NT2/D1 (cell line): ENCODE measurements around the gene GARIN5B.

Experiments used
- DNase-seq: peaks from one replicate; pipeline ENCODE4 v3.0.0-alpha.2; 2011; ENCODE audit warnings: low read depth, low spot score
- H3K27me3 ChIP-seq: 2 replicates; pipeline ENCODE4 v1.6.0; 2011; ENCODE audit warnings: mild to moderate bottlenecking; ENCODE audit not compliant: insufficient read length, insufficient read depth
- H3K36me3 ChIP-seq: 2 replicates; pipeline ENCODE4 v1.6.1; 2011; ENCODE audit warnings: mild to moderate bottlenecking, low read length, mixed read lengths; ENCODE audit not compliant: insufficient read depth, insufficient read length
- H3K4me1 ChIP-seq: 2 replicates; pipeline ENCODE4 v1.5.1; 2011; ENCODE audit not compliant: insufficient read depth, insufficient read length
- H3K4me3 ChIP-seq: 2 replicates; pipeline ENCODE4 v1.5.1; 2011; ENCODE audit warnings: low read depth; ENCODE audit not compliant: insufficient read length
- H3K9ac ChIP-seq: 2 replicates; pipeline ENCODE4 v1.6.0; 2011; ENCODE audit warnings: low read depth; ENCODE audit not compliant: insufficient read length
- H3K9me3 ChIP-seq: 2 replicates; pipeline ENCODE4 v1.5.1; 2011; ENCODE audit warnings: mild to moderate bottlenecking, low read length; ENCODE audit not compliant: insufficient read depth
- SUZ12 ChIP-seq: IDR thresholded peaks from 2 replicates; pipeline ENCODE4 v1.6.1; 2011; ENCODE audit not compliant: insufficient read length, insufficient read depth; ENCODE audit errors: extremely low read depth
- YY1 ChIP-seq: IDR thresholded peaks from 2 replicates; pipeline ENCODE4 v1.6.1; 2011; ENCODE audit not compliant: insufficient read length, insufficient read depth
- ZNF274 ChIP-seq: IDR thresholded peaks from 2 replicates; pipeline ENCODE4 v1.6.1; 2011; ENCODE audit warnings: mild to moderate bottlenecking, low read depth, low read length

The GARIN5B gene

DNA sequence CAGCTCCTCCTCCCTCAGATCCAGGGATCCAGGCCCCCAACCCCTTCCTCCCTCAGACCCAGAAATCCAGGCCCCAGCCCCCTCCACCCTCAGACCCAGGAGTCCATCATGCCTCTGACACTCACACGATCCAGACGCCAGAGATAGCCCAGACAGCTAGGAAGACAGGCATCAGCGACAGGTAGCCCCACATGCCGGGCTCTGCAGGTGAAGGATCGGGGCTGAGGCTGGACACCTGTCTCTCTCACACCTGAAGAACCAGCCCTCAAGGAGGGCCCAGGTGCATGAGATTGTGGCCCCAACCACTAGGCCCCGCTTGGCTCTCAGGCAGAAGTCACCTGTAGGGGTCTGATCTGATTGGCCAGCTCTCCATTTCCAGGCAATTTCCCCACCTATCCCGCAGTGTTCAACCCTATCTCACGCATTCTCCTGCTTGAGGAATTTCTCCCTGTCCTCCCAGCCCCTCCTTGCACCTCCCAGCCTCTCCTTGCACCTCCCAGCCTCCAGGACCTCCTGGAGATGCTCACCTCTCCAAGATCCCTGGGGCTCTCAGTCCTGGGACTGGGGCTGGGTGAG, 42.1 kb downstream of the GARIN5B start:
- Histone ChIP-seq H3K27me3 (peaks cover 5% of the 10 kb centered on the region), H3K9ac (peak overlapping the region; percentile 26), H3K36me3 (no peaks in the 10 kb centered on the region), H3K9me3 (no peaks in the 10 kb centered on the region), H3K4me3 (no peak overlapping the region), H3K4me1 (peaks cover 4% of the 10 kb centered on the region)
- TF ChIP-seq ZNF274 = no peak
- no peak for TF ChIP-seq SUZ12
- no peak for TF ChIP-seq YY1
- DNase-seq = no peak

DNA sequence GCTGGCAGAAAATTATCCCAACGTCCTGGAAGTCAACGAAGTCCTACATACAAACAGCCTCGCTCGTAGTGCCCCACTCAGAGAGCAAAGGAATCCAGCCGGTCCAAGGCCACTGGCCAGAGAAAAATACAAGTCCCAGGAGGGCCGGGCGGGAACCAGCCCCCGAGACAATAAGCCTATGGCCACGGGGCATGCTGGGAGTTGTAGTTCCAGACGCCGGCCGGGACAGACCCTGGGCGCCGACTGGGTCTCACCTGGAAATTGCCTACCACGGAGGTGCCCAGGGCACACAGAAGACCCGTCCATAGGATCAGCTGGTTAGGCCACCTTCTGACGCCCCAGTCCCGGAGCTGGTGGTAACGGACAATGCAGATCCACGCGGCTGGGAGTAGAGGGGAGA, 43.3 kb downstream of the GARIN5B start:
- H3K4me3 ChIP-seq = no peak overlapping the region
- DNase-seq = no peak
- peaks cover 2% of the 10 kb centered on the region for H3K4me1 ChIP-seq
- TF ChIP-seq YY1 (no peak), ZNF274 (no peak), SUZ12 (no peak)
- peaks cover 5% of the 10 kb centered on the region for H3K27me3 ChIP-seq
- H3K9me3 ChIP-seq = no peaks in the 10 kb centered on the region
- no peaks in the 10 kb centered on the region for H3K36me3 ChIP-seq
- H3K9ac ChIP-seq = peak overlapping the region; percentile 50

DNA sequence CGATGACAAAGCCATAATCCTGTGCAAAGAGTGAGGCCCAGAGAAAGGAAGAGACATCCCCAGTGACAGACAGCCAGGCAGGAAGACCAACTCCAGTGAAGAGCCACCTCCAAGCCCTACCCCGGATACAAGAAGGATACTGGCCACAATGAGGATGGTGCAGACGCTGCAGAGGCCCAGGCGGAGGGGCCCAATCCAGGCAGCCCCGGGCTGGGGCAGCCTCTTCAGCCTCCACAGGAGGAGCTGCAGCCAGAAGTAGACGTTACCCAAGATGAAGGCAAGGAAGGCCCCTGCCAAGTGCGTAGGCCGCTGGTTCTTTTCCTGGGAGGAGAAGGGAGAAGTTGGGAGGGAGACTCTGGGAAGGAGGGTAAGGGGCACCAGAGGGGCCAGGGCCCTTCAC, 46.4 kb downstream of the GARIN5B start:
- no peak for DNase-seq
- peaks cover 8% of the 10 kb centered on the region for H3K4me1 ChIP-seq
- no peaks in the 10 kb centered on the region for H3K9me3 ChIP-seq
- peaks cover 4% of the 10 kb centered on the region for H3K36me3 ChIP-seq
- H3K4me3 ChIP-seq = no peak overlapping the region
- H3K27me3 ChIP-seq = peaks cover 5% of the 10 kb centered on the region
- no peak overlapping the region for H3K9ac ChIP-seq
- no peak for TF ChIP-seq ZNF274

DNA sequence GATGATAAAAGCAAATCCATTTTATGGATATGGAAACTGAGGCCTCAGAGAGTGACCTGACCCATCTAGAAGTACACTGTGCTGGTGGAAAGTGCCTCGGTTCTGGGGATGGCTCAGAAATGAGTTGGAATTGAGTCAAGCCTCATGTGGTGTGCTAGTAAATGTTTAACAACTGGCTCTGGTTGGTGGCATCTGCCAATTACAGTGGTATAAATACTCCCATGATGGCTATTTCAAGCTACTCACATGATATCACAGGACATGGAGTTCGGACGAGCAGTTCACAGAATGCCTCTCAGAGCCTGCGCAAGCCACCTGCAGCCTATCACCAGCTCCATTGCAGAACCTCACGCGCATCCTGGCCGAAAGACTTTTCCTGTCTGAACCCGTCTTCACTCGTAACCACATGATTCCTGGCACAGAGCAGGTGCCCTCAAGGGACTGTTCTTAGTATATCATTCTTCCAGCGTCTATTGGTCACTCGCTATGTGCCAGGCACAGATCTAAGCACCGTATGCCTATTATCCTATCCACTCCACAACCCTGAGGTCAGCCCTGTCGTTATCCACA, 47.0 kb downstream of the GARIN5B start:
- peaks cover 8% of the 10 kb centered on the region for H3K4me1 ChIP-seq
- H3K36me3 ChIP-seq = peaks cover 4% of the 10 kb centered on the region
- H3K9me3 ChIP-seq = no peaks in the 10 kb centered on the region
- DNase-seq = no peak
- H3K9ac ChIP-seq = no peak overlapping the region
- H3K4me3 ChIP-seq = no peak overlapping the region
- TF ChIP-seq YY1 (no peak), SUZ12 (no peak), ZNF274 (no peak)
- peaks cover under 1% of the 10 kb centered on the region for H3K27me3 ChIP-seq

DNA sequence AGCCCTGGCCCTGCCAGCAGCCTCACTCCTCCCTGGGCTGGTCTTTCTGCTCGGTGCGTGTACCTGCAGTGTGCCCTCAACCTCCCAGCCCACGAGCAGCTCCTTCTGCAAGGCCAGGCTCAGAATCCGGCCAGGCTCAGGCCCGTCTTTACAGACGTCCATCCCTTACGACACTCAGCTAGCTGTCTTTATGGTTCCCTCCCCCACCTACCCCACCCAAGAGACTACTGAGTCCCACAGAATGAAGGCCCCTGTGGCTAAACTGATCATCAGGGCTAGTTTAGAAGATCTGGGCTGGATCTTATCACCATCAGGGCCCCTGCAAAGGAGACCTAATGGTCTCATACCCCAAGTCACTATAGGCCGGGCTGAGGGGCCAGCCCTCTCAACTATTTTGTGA, 48.7 kb downstream of the GARIN5B start:
- H3K27me3 ChIP-seq = no peaks in the 10 kb centered on the region
- H3K9ac ChIP-seq = no peak overlapping the region
- no peak for DNase-seq
- peaks cover 15% of the 10 kb centered on the region for H3K36me3 ChIP-seq
- peaks cover 8% of the 10 kb centered on the region for H3K4me1 ChIP-seq
- no peaks in the 10 kb centered on the region for H3K9me3 ChIP-seq
- H3K4me3 ChIP-seq = no peak overlapping the region
- no peak for TF ChIP-seq YY1
- TF ChIP-seq SUZ12 = no peak
- no peak for TF ChIP-seq ZNF274

DNA sequence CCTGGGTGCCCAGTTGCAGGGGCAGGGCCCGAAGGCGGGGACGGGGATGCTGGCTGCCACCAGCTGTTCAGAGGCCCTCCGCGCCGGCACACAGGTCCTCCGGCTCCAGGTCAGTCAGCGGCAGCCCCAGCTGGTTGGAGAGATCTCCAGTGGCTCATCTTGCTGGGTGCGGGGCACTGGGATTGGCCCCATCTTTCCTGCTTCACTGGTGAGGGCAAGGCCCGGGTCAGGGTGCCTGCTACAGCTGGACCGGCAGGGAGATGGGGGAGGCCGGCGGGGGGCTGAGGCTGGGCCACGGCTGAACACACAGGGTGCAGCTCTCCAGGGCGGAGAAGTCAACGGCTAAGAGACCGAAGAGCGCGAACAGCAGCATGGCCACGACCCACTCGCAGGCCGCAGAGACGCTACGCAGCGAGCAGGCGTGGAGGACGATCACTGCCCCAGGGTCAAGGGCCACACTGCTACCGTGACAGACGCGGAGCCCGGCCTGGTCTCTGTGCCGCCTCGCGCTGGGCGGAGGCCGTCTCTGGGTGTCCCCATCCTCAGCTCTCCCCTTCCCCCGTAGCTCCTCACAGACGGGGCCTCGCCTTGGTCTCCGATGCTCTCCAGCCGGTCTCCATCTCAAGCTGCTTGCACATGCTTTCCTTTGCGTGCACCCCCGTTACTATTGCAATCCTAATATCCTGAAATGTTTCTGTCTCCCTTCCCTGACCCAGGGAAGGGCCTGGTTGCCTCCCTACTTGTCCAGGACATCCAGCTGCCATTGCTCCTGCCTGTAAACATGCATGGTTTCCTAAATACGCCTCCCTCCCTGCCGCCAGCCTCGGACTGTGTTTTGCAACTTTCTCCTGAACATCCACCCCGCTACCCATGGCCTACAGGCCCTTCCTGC, 50.2 kb downstream of the GARIN5B start:
- Histone ChIP-seq H3K27me3 (no peaks in the 10 kb centered on the region), H3K4me3 (no peak overlapping the region), H3K36me3 (peaks cover 27% of the 10 kb centered on the region), H3K9ac (no peak overlapping the region), H3K9me3 (no peaks in the 10 kb centered on the region), H3K4me1 (peaks cover 8% of the 10 kb centered on the region)
- no peak for TF ChIP-seq YY1
- no peak for TF ChIP-seq ZNF274
- TF ChIP-seq SUZ12 = no peak
- no peak for DNase-seq

DNA sequence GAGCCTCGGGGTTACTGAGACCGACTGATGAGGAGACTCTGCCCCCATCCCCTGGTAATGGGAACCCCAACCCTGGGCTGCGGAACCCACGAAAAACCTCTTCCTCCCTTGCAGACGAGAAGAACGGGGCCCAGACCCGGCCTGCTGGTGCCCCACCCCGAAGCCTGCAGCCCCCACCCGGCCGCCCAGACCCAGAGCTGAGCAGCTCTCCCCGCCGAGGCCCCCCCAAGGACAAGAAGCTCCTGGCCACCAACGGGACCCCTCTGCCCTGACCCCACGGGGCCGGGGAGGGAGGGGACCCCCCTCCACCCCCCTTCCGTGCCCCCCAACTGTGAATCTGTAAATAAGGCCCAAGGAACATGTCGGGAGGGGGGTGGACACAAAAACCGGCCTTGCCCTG, 51.3 kb downstream of the GARIN5B start:
- Histone ChIP-seq H3K4me3 (no peak overlapping the region), H3K27me3 (no peaks in the 10 kb centered on the region), H3K9ac (no peak overlapping the region), H3K4me1 (peaks cover 8% of the 10 kb centered on the region), H3K9me3 (no peaks in the 10 kb centered on the region), H3K36me3 (peaks cover 30% of the 10 kb centered on the region)
- no peak for DNase-seq
- TF ChIP-seq YY1 (no peak), ZNF274 (no peak), SUZ12 (no peak)
